Adipose tissue (tissue), 3 donors: ENCODE measurements around the gene ITGB7. TPM values are rescaled to one million over a fixed set of nuclear protein-coding genes. Genes with fewer than 3 reads are reported as not detected.
A peak's percentile ranks its signal among the peaks of the same experiment; 100 is the strongest.
"Not testable (repeated sequence)": the region's sequence is repeated elsewhere in the genome, so short reads cannot be mapped to it uniquely, and the experiment has no call there.

ENCODE experiments used
- H3K27ac ChIP-seq: one replicate; pipeline ENCODE4 v1.5.1; 2013; ENCODE audit warnings: low read depth, low read length
- WGBS, 3 donors: extraction: QIAGEN DNeasy Blood & Tissue Kit; methylation state at CpG; one replicate each; pipeline ENCODE4 v1.1.7; 2013; 5-methylcytosine and 5-hydroxymethylcytosine counted together
- polyA plus RNA-seq, 3 donors: library from polyadenylated mRNA; stranded (reverse); fragments of 200-250 nt; gene quantifications; one replicate each; pipeline ENCODE4 v1.2.3, GENCODE V29; 2013
- donor health status: healthy with polysubstance abuse.
- donor health status: Bipolar disorder and iron deficiency.
- donor health status: healthy.

ITGB7 gene
- polyA plus RNA-seq, 3 donors: 1.9 to 3.0 (median 2.3) TPM

- H3K27ac ChIP-seq: no peak overlapping the region
These were observed 16.8 kb downstream of the ITGB7 start for GRCh38 chr12:53190108-53190729.

GRCh38 chr12:53187145-53187899 lies 19.7 kb downstream of the ITGB7 start:
- WGBS, 3 donors: 69 to 86% (median 85%) methylated on average over 15 of the region's 15 CpGs
- no peak overlapping the region for H3K27ac ChIP-seq

More at GRCh38 chr12:53190108-53190729, 16.8 kb downstream of the ITGB7 start:
- 43 to 55% (median 52%) methylated on average over 14 of the region's 14 CpGs for WGBS, 3 donors

GRCh38 chr12:53186745-53187144 lies 20.3 kb downstream of the ITGB7 start:
- WGBS, 3 donors: 74 to 84% (median 80%) methylated on average over 4 of the region's 4 CpGs
- no peak overlapping the region for H3K27ac ChIP-seq

GRCh38 chr12:53185582-53186153 lies 21.4 kb downstream of the ITGB7 start:
- 89 to 97% (median 95%) methylated on average over 3 of the region's 3 CpGs for WGBS, 3 donors

GRCh38 chr12:53184828-53185227 lies 22.2 kb downstream of the ITGB7 start:
- WGBS, 3 donors: 95 to 96% (median 96%) methylated on average over 6 of the region's 6 CpGs
- no peak overlapping the region for H3K27ac ChIP-seq

More at GRCh38 chr12:53185582-53186153, 21.4 kb downstream of the ITGB7 start:
- H3K27ac ChIP-seq: no peak overlapping the region

- H3K27ac ChIP-seq: no peak overlapping the region
- 17 to 39% (median 24%) methylated on average over 2 of the region's 2 CpGs for WGBS, 3 donors
These were observed 24.1 kb downstream of the ITGB7 start for GRCh38 chr12:53182903-53183302.

GRCh38 chr12:53181935-53182334 lies 25.1 kb downstream of the ITGB7 start:
- H3K27ac ChIP-seq: no peak overlapping the region
- WGBS, 3 donors: 56 to 68% (median 57%) methylated on average over 2 of the region's 2 CpGs

GRCh38 chr12:53180931-53181645 lies 26.0 kb downstream of the ITGB7 start:
- 1 to 2% (median 1%) methylated on average over 27 to 56 of the region's 57 CpGs for WGBS, 3 donors
- peak overlapping the region; percentile 72 for H3K27ac ChIP-seq

- 0 to 1% (median 0%) methylated on average over 64 to 70 of the region's 70 CpGs for WGBS, 3 donors
- H3K27ac ChIP-seq: peak within 1 kb of the TSS; percentile 72
These were observed 26.7 kb downstream of the ITGB7 start, which contains the start of the genes CSAD and ZNF740 for GRCh38 chr12:53180220-53180930. CSAD (minus strand) TSS chr12:53180925; CDS start chr12:53173470, 7,455 bp downstream. ZNF740 (plus strand) TSS chr12:53180722; CDS start chr12:53181984, 1,262 bp downstream.

- 15 to 17% (median 17%) methylated on average over 12 of the region's 12 CpGs for WGBS, 3 donors
These were observed 27.3 kb downstream of the ITGB7 start for GRCh38 chr12:53179687-53180219.

GRCh38 chr12:53178803-53179202 lies 28.2 kb downstream of the ITGB7 start:
- 95 to 97% (median 95%) methylated on average over 14 of the region's 14 CpGs for WGBS, 3 donors
- not testable (repeated sequence) for H3K27ac ChIP-seq

More at GRCh38 chr12:53179687-53180219, 27.3 kb downstream of the ITGB7 start:
- peak overlapping the region; percentile 72 for H3K27ac ChIP-seq

GRCh38 chr12:53177447-53177846 lies 29.6 kb downstream of the ITGB7 start:
- not testable (repeated sequence) for H3K27ac ChIP-seq
- WGBS, 3 donors: 86 to 95% (median 92%) methylated on average over 6 of the region's 6 CpGs

GRCh38 chr12:53176750-53177149 lies 30.3 kb downstream of the ITGB7 start:
- WGBS, 3 donors: 95 to 100% (median 98%) methylated on average over 3 of the region's 3 CpGs

GRCh38 chr12:53174881-53175491 lies 32.1 kb downstream of the ITGB7 start:
- whole genome bisulfite sequencing, 3 donors: 54 to 74% (median 66%) methylated on average over 4 of the region's 4 CpGs
- H3K27ac ChIP-seq: no peak overlapping the region

More at GRCh38 chr12:53176750-53177149, 30.3 kb downstream of the ITGB7 start:
- H3K27ac ChIP-seq: no peak overlapping the region

GRCh38 chr12:53173085-53173715 lies 33.9 kb downstream of the ITGB7 start:
- no peak overlapping the region for H3K27ac ChIP-seq
- 85 to 87% (median 86%) methylated on average over 10 of the region's 10 CpGs for WGBS, 3 donors

GRCh38 chr12:53172352-53172751 lies 34.7 kb downstream of the ITGB7 start:
- H3K27ac ChIP-seq: no peak overlapping the region
- WGBS, 3 donors: 82 to 85% (median 83%) methylated on average over 11 of the region's 11 CpGs
